Mesothelial cell of epicardium (in vitro differentiated cells): ENCODE data around the gene AMBP. TPM values are rescaled to one million over a fixed set of nuclear protein-coding genes. Genes with fewer than 3 reads are reported as not detected.

Experiments
- DNase-seq, 2 experiments: peaks; one replicate each; pipeline ENCODE4 v3.0.0; 2021; ENCODE audit warnings: low spot score in 2 of 2; ENCODE audit not compliant: unreplicated experiment in 2 of 2
- H3K27ac Mint-ChIP-seq: 2 replicates; pipeline ENCODE4 v1.8.0; 2021; ENCODE audit warnings: mixed read lengths
- H3K27me3 Mint-ChIP-seq: 2 replicates; pipeline ENCODE4 v1.8.0; 2021; ENCODE audit warnings: low read depth, mixed read lengths
- H3K36me3 Mint-ChIP-seq: 2 replicates; pipeline ENCODE4 v1.8.0; 2021; ENCODE audit warnings: mixed read lengths
- H3K4me1 Mint-ChIP-seq: 2 replicates; pipeline ENCODE4 v1.8.0; 2021; ENCODE audit warnings: mixed read lengths
- H3K4me3 Mint-ChIP-seq: 2 replicates; pipeline ENCODE4 v1.8.0; 2021; ENCODE audit warnings: mild to moderate bottlenecking, moderate library complexity, mixed read lengths
- H3K9me3 Mint-ChIP-seq: 2 replicates; pipeline ENCODE4 v1.8.0; 2021; ENCODE audit warnings: mixed read lengths
- CTCF ChIP-seq: fragments of 200-600 bp; sonication (generic); IDR thresholded peaks from one replicate; pipeline ENCODE4 v1.5.0; 2021; ENCODE audit warnings: antibody characterized with exemption; ENCODE audit not compliant: unreplicated experiment
- total RNA-seq: library from RNA; stranded (reverse); gene quantifications from 3 replicates; pipeline ENCODE4 v1.2.1, GENCODE V29; 2021

Gene AMBP
- total RNA-seq, 1 donor from 2014 or later: 0.22 TPM

DNA sequence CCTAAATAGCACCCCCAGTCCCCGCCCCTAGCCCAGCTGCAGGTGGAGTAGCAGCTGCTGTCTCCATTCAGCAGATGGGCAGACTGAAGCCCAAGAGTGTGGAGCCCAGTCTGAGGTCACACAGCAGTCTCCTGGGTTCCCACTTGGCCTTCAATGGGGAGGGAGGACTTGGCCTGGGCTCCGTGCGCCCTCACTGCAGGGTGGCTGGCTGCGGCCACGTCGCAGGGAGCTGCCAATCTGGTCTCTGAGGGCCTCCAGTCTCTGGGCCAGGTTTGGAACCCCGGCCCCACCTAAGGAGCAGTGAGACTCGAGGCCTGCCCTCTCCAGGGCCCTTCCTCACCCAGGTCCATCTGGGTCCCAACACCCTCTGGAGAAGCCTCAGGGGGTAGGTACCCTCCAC is 13.6 kb upstream of the AMBP start:
- Mint-ChIP-seq H3K27me3 (peaks cover 21% of the 10 kb centered on the region), H3K9me3 (no peaks in the 10 kb centered on the region), H3K36me3 (no peaks in the 10 kb centered on the region), H3K4me3 (no peak overlapping the region), H3K27ac (no peak overlapping the region), H3K4me1 (peaks cover under 1% of the 10 kb centered on the region)
- no peak for TF ChIP-seq CTCF
- DNase-seq: peak in 1 of 2 experiments; percentile 11

DNA sequence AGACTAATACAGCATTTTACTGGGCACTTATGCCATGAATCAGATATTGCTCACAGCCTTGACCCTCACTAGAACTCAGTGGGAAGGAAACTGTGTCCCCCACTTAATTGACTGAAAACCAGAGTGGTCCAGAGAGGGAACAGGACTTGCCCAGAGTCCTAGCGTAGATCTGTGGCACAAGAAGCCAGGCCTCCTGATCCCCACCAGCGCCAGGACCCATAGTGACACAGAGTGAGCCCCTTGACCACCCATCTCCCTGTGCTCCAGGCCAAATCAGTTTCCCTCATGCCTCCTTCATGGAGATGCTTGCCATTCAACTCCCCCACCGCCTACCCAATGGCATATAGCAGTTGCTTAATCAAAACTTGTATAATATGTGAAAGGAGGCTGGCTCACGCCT is 12.7 kb upstream of the AMBP start:
- no peak for TF ChIP-seq CTCF
- Mint-ChIP-seq H3K4me3 (no peak overlapping the region), H3K27me3 (peaks cover 13% of the 10 kb centered on the region), H3K36me3 (no peaks in the 10 kb centered on the region), H3K9me3 (no peaks in the 10 kb centered on the region), H3K4me1 (no peaks in the 10 kb centered on the region), H3K27ac (no peak overlapping the region)
- peak in 1 of 2 experiments; percentile 24 for DNase-seq

DNA sequence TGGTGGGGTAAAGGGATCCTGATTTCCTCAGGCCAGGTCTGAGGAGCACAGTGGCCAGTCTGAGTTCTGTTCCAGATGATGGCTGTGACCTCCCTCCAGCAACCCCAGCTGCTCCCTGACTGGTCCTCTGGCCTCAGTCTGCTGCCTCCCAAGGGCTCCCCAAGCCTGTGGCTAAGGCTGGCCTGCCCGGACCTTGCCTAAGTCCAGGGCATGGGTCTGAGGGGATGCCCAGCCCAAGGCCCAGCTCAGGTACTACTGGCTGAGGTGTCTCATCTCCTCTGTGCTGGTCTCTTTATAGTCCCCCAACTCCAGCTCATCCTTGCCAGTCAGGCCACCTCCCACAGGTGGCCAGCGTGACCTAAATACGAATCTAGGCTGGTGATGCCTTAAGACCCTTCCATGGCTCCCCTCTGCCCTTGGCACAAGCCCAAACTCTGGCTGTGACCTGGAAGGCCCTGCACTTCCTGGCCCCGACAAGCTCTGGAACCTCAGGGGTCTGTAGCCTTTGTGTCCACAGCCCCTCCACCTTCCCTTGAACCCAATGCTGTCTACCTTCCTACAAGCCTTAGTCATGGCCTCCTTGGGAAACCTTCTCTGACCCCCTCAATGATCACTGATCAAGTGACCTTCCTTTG is 11.2 kb upstream of the AMBP start:
- H3K4me3 Mint-ChIP-seq: no peak overlapping the region
- peak in 1 of 2 experiments; percentile 29 for DNase-seq
- H3K9me3 Mint-ChIP-seq: no peaks in the 10 kb centered on the region
- H3K36me3 Mint-ChIP-seq: no peaks in the 10 kb centered on the region
- H3K27ac Mint-ChIP-seq: no peak overlapping the region
- no peak for TF ChIP-seq CTCF
- no peaks in the 10 kb centered on the region for H3K4me1 Mint-ChIP-seq
- peaks cover 13% of the 10 kb centered on the region for H3K27me3 Mint-ChIP-seq

- no peak for TF ChIP-seq CTCF
- H3K9me3 Mint-ChIP-seq: no peaks in the 10 kb centered on the region
- H3K27me3 Mint-ChIP-seq: peaks cover 13% of the 10 kb centered on the region
- no peak for DNase-seq
- H3K27ac Mint-ChIP-seq: no peak overlapping the region
- H3K36me3 Mint-ChIP-seq: no peaks in the 10 kb centered on the region
- H3K4me3 Mint-ChIP-seq: no peak overlapping the region
- no peaks in the 10 kb centered on the region for H3K4me1 Mint-ChIP-seq
Measured at GRCh38 chr9:114088571-114089170, 10.6 kb upstream of the AMBP start.

DNA sequence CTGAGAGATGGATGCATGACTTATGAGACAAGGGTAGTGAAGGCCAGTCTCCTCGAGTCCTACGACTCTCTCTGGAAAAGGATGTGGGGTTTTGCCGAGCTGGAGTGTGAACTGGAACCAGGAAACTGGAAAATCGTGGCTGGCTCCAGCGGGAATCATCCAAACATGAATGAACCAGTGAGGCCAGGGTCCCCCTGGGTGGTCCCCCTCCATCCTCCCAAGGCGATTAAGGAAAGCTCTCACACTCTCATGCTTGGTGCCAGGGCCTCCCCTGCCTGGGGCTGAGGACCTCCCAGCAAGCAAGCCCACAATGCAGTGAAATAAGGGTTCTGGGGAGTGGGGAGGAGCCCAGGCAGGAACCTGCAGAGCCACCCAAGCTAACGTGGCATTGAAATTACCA is 9.6 kb upstream of the AMBP start:
- no peak for DNase-seq
- Mint-ChIP-seq H3K36me3 (no peaks in the 10 kb centered on the region), H3K4me1 (no peaks in the 10 kb centered on the region), H3K9me3 (no peaks in the 10 kb centered on the region), H3K4me3 (no peak overlapping the region), H3K27me3 (peaks cover 13% of the 10 kb centered on the region), H3K27ac (no peak overlapping the region)
- no peak for TF ChIP-seq CTCF
